Hepatocyte (in vitro differentiated cells): Measurements from ENCODE around the gene RPE.

Experiments used
- EZH2 ChIP-seq: fragments of 200-600 bp; sonication (generic); IDR thresholded peaks from 2 replicates; pipeline ENCODE4 v1.6.1; 2016; ENCODE audit warnings: antibody characterized with exemption, mild to moderate bottlenecking, borderline replicate concordance
- EZH2phosphoT487 ChIP-seq: fragments of 200-600 bp; sonication (generic); IDR thresholded peaks from one replicate; pipeline ENCODE4 v1.6.1; 2018; ENCODE audit warnings: antibody characterized with exemption, mild to moderate bottlenecking, low read depth, moderate library complexity; ENCODE audit not compliant: unreplicated experiment, severe bottlenecking
- TF ChIP-seq, protein P1 (sequence below): fragments of 200-600 bp; sonication (generic); IDR thresholded peaks from 2 replicates; pipeline ENCODE4 v1.5.1; 2016; ENCODE audit warnings: antibody characterized with exemption, mild to moderate bottlenecking; ENCODE audit not compliant: poor library complexity

- TF ChIP-seq, protein P1, sequence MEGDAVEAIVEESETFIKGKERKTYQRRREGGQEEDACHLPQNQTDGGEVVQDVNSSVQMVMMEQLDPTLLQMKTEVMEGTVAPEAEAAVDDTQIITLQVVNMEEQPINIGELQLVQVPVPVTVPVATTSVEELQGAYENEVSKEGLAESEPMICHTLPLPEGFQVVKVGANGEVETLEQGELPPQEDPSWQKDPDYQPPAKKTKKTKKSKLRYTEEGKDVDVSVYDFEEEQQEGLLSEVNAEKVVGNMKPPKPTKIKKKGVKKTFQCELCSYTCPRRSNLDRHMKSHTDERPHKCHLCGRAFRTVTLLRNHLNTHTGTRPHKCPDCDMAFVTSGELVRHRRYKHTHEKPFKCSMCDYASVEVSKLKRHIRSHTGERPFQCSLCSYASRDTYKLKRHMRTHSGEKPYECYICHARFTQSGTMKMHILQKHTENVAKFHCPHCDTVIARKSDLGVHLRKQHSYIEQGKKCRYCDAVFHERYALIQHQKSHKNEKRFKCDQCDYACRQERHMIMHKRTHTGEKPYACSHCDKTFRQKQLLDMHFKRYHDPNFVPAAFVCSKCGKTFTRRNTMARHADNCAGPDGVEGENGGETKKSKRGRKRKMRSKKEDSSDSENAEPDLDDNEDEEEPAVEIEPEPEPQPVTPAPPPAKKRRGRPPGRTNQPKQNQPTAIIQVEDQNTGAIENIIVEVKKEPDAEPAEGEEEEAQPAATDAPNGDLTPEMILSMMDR = no peak
- TF ChIP-seq EZH2 = no peak
- TF ChIP-seq EZH2phosphoT487 = no peak
Observed at GRCh38 chr2:209958016-209958415, 44.4 kb upstream of the RPE start.
